ENCODE data around the gene ATAT1. TPM values are rescaled to one million over a fixed set of nuclear protein-coding genes. Genes with fewer than 3 reads are reported as not detected.
A peak's percentile ranks its signal among the peaks of the same experiment; 100 is the strongest.

Gene ATAT1
- total and polyA plus RNA-seq, 2 of the 13 experiments (the other 11 are each of a cell fraction or from before 2014, with no cell fraction given), result 9.2 to 23.6 TPM

DNA sequence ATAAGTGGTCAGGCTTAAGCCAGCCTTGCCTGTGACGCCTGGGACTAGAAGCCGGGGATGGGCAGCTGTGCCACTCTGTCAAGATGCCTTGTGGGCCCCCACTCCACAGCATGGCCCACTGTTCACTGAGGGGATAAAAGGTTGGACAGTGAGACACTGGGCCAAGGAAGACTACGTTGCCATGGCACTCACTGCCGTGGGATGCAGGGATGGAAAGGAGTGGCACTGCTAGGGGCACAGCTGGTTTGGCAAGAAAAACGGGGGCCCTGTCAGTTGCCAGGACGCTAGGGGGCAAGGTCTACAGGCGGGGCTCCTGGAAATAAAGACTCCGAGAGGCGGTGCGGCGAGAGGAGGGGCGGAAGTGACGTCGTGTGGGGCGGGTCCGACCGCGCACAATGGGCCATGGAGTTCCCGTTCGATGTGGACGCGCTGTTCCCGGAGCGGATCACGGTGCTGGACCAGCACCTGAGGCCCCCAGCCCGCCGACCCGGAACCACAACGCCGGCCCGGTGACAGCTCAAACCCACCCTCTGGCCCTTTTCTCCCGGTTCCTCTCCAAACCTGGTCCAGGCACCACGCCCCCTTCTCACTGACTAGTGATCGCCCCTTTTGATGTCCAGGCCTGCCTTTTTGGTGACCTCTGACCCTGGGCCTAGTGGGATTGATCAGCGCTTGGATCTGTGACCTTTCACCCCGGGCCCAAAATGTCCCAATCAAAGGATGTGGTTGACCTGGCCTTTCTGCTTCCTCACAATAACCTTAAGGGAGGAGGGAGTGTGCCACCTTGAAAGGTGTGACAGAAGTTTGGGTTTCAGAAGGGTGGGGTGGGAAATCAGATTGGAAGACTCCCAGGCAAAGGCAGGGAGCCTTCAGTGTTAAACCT, at the start of gene ATAT1 (continued):
- TF ChIP-seq ZNF713 (CRISPR knock-in tag; IDR thresholded peaks at IDR 0.05) (0 out of 2 replicates have a peak, but pooled peaks have one; percentile 19), CREM (IDR thresholded peaks at IDR 0.05) (peak; percentile 95), CREM (CRISPR knock-in tag; IDR thresholded peaks at IDR 0.05) (no peak), ZNF101 (CRISPR knock-in tag; IDR thresholded peaks at IDR 0.05; ENCODE audit: borderline replicate concordance, low read depth) (0 out of 2 replicates have a peak, but pooled peaks have one; percentile 37), RELA (CRISPR knock-in tag; IDR thresholded peaks at IDR 0.05) (peak; percentile 58; the same call in 1 of the 2 replicates), PHF5A (CRISPR knock-in tag; IDR thresholded peaks at IDR 0.05; ENCODE audit: low read depth, unreplicated experiment) (no peak), RARA (CRISPR knock-in tag; IDR thresholded peaks at IDR 0.05) (peak; percentile 46; the same call in 1 of the 2 replicates), BRD4 (CRISPR knock-in tag; IDR thresholded peaks at IDR 0.05) (peak; percentile 85), ATAD3A (CRISPR knock-in tag; IDR thresholded peaks at IDR 0.05) (no peak), ZNF160 (CRISPR knock-in tag; IDR thresholded peaks at IDR 0.05) (peak; percentile 39; the same call in 1 of the 2 replicates), ZSCAN29 (CRISPR knock-in tag; conservative IDR thresholded peaks at IDR 0.05) (peak; percentile 83; the same call in 1 of the 2 replicates), ZNF788 (CRISPR knock-in tag; IDR thresholded peaks at IDR 0.05; ENCODE audit: borderline replicate concordance) (peak; percentile 96), KAT8 (CRISPR knock-in tag; IDR thresholded peaks at IDR 0.05) (peak; percentile 93), ELF3 (CRISPR knock-in tag; IDR thresholded peaks at IDR 0.05) (peak; percentile 82), RFX3 (CRISPR knock-in tag; IDR thresholded peaks at IDR 0.05) (peak; percentile 60; the same call in 1 of the 2 replicates), NRL (CRISPR knock-in tag; IDR thresholded peaks at IDR 0.05; ENCODE audit: borderline replicate concordance) (peak; percentile 47; the same call in 1 of the 2 replicates), SALL2 (CRISPR knock-in tag; IDR thresholded peaks at IDR 0.05) (peak; percentile 97), SMAD3 (CRISPR knock-in tag; IDR thresholded peaks at IDR 0.05) (no peak), ZNF350 (CRISPR knock-in tag; IDR thresholded peaks at IDR 0.05; ENCODE audit: borderline replicate concordance, low read depth) (peak; percentile 97), MIXL1 (CRISPR knock-in tag; IDR thresholded peaks at IDR 0.05) (no peak), ZSCAN22 (CRISPR knock-in tag; IDR thresholded peaks at IDR 0.05) (no peak), ZNF263 (CRISPR knock-in tag; IDR thresholded peaks at IDR 0.05) (0 out of 2 replicates have a peak, but pooled peaks have one; percentile 49), PITX1 (CRISPR knock-in tag; IDR thresholded peaks at IDR 0.05) (peak; percentile 81)
- TF ChIP-seq, protein P1, sequence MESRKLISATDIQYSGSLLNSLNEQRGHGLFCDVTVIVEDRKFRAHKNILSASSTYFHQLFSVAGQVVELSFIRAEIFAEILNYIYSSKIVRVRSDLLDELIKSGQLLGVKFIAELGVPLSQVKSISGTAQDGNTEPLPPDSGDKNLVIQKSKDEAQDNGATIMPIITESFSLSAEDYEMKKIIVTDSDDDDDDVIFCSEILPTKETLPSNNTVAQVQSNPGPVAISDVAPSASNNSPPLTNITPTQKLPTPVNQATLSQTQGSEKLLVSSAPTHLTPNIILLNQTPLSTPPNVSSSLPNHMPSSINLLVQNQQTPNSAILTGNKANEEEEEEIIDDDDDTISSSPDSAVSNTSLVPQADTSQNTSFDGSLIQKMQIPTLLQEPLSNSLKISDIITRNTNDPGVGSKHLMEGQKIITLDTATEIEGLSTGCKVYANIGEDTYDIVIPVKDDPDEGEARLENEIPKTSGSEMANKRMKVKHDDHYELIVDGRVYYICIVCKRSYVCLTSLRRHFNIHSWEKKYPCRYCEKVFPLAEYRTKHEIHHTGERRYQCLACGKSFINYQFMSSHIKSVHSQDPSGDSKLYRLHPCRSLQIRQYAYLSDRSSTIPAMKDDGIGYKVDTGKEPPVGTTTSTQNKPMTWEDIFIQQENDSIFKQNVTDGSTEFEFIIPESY (CRISPR knock-in tag; IDR thresholded peaks at IDR 0.05), result no peak
- TF ChIP-seq, protein P2, sequence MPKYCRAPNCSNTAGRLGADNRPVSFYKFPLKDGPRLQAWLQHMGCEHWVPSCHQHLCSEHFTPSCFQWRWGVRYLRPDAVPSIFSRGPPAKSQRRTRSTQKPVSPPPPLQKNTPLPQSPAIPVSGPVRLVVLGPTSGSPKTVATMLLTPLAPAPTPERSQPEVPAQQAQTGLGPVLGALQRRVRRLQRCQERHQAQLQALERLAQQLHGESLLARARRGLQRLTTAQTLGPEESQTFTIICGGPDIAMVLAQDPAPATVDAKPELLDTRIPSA (CRISPR knock-in tag; IDR thresholded peaks at IDR 0.05; ENCODE audit: borderline replicate concordance), result peak; percentile 78; the same call in 1 of the 2 replicates
- TF ChIP-seq, protein P3, sequence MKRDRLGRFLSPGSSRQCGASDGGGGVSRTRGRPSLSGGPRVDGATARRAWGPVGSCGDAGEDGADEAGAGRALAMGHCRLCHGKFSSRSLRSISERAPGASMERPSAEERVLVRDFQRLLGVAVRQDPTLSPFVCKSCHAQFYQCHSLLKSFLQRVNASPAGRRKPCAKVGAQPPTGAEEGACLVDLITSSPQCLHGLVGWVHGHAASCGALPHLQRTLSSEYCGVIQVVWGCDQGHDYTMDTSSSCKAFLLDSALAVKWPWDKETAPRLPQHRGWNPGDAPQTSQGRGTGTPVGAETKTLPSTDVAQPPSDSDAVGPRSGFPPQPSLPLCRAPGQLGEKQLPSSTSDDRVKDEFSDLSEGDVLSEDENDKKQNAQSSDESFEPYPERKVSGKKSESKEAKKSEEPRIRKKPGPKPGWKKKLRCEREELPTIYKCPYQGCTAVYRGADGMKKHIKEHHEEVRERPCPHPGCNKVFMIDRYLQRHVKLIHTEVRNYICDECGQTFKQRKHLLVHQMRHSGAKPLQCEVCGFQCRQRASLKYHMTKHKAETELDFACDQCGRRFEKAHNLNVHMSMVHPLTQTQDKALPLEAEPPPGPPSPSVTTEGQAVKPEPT (CRISPR knock-in tag; IDR thresholded peaks at IDR 0.05; ENCODE audit: low read depth), result no peak; the same call in 1 of the 2 replicates
- TF ChIP-seq, protein P4, sequence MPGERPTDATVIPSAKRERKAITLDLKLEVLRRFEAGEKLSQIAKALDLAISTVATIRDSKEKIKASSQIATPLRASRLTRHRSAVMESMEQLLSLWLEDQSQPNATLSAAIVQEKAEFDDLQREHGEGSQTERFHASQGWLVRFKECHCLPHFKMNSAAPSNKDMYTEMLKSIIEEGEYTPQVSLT (CRISPR knock-in tag; IDR thresholded peaks at IDR 0.05; ENCODE audit: borderline replicate concordance, low read depth), result 0 out of 2 replicates have a peak, but pooled peaks have one; percentile 74
